Testis (tissue), 3 donors: Measurements from ENCODE around the gene PXMP4. TPM values are rescaled to one million over a fixed set of nuclear protein-coding genes. Genes with fewer than 3 reads are reported as not detected.

Source experiments
- DNase-seq: peaks from one replicate; pipeline ENCODE4 v3.0.0-alpha.2; 2019
- H3K27ac ChIP-seq, 2 donors: fragments of 200-600 bp; sonication (generic); one replicate each; pipeline ENCODE4 v1.5.1; 2019
- H3K27me3 ChIP-seq: fragments of 200-600 bp; sonication (generic); one replicate; pipeline ENCODE4 v1.5.1; 2019
- H3K36me3 ChIP-seq: fragments of 200-600 bp; sonication (generic); one replicate; pipeline ENCODE4 v1.5.1; 2017; ENCODE audit warnings: low read depth; ENCODE audit errors: missing control alignments
- H3K4me1 ChIP-seq: fragments of 200-600 bp; sonication (generic); one replicate; pipeline ENCODE4 v1.5.1; 2019
- H3K4me3 ChIP-seq, 2 donors: fragments of 200-600 bp; sonication (generic); one replicate each; pipeline ENCODE4 v1.5.1; 2017 to 2019
- H3K9me3 ChIP-seq: fragments of 200-600 bp; sonication (generic); one replicate; pipeline ENCODE4 v1.5.1; 2017
- POLR2A ChIP-seq: fragments of 450-650 bp; IDR thresholded peaks from one replicate; pipeline ENCODE4 v1.6.1; 2017; ENCODE audit warnings: antibody characterized with exemption, mild to moderate bottlenecking, moderate library complexity
- WGBS, 2 donors: methylation state at CpG; one replicate each; pipeline ENCODE4 v1.1.5; 2018; 5-methylcytosine and 5-hydroxymethylcytosine counted together
- intact Hi-C: fragments of 100-400 bp; cut with DNase I; formaldehyde crosslinking; loops from one replicate; pipeline ENCODE4 v1.15.1; 2023; ENCODE audit warnings: low total_unique reads
- polyA plus RNA-seq: library from polyadenylated mRNA; stranded (reverse); fragments of 350-450 nt; fragmentation: Illumina TruSeq; extraction: RNeasy Lipid Tissue Mini Kit (QIAGEN cat#74804); gene quantifications from one replicate; pipeline ENCODE4 v1.2.3, GENCODE V29; 2014; ENCODE audit warnings: low read depth, low replicate concordance; ENCODE audit not compliant: insufficient read depth
- total RNA-seq, 2 donors: library from RNA; depleted of rRNA; stranded (reverse); fragments of >200 nt; gene quantifications; one replicate each; pipeline ENCODE4 v1.2.3, GENCODE V29; 2016
- TF ChIP-seq, protein P1 (sequence below), 3 experiments: fragments of 450-650 bp in 2 of 3; fragments of 200-600 bp in 1 of 3; sonication (generic) in 1 of 3; IDR thresholded peaks; one replicate each; pipeline ENCODE4 v1.5.1; 2016 to 2019; ENCODE audit warnings: antibody characterized with exemption in 3 of 3, mild to moderate bottlenecking in 2 of 3, moderate library complexity in 1 of 3

The PXMP4 gene
- total and polyA plus RNA-seq, 3 donors from 2014 or later, result 4.6 to 6.8 (median 5.1) TPM

DNA sequence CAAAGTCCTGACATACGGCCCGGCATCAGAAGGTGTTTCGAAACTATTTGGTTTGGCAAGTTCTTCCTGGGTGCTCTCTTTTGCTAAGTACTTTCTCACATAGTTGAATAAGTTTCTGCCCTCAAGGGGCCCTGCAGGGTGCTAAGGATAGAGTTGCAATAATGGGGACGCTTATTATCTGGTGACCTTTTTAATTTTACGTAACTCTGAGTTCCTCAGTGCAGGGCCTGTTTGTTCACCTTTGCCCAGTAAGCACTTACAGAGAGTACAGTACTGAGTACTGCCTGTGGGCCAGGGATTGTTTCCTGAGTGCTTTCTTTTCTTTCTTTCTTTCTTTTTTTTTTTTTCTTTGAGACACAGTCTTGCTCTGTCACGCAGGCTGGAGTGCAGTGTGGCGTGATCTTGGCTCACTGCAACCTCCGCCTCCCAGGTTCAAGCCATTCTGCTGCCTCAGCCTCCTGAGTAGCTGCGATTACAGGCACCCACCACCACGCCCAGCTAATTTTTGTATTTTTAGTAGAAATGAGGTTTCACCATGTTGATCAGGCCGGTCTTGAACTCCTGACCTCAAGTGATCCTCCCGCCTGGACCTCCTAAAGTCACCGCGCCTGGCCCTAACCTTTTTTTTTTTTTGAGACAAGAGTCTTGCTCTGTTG lies 4.5 kb upstream of the PXMP4 start:
- Histone ChIP-seq H3K36me3 (no peaks in the 10 kb centered on the region), H3K27me3 (no peaks in the 10 kb centered on the region), H3K4me1 (peaks cover 2% of the 10 kb centered on the region), H3K27ac (no peak overlapping the region), H3K4me3 (no peak overlapping the region), H3K9me3 (no peaks in the 10 kb centered on the region)
- intact Hi-C loops, result no loop called here
- TF ChIP-seq, protein P1, sequence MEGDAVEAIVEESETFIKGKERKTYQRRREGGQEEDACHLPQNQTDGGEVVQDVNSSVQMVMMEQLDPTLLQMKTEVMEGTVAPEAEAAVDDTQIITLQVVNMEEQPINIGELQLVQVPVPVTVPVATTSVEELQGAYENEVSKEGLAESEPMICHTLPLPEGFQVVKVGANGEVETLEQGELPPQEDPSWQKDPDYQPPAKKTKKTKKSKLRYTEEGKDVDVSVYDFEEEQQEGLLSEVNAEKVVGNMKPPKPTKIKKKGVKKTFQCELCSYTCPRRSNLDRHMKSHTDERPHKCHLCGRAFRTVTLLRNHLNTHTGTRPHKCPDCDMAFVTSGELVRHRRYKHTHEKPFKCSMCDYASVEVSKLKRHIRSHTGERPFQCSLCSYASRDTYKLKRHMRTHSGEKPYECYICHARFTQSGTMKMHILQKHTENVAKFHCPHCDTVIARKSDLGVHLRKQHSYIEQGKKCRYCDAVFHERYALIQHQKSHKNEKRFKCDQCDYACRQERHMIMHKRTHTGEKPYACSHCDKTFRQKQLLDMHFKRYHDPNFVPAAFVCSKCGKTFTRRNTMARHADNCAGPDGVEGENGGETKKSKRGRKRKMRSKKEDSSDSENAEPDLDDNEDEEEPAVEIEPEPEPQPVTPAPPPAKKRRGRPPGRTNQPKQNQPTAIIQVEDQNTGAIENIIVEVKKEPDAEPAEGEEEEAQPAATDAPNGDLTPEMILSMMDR (IDR thresholded peaks at IDR 0.05), result no peak
- TF ChIP-seq POLR2A, result no peak
- WGBS, 2 donors, result 86 to 92% methylated on average over 14 of the region's 14 CpGs
- DNase-seq, result no peak

DNA sequence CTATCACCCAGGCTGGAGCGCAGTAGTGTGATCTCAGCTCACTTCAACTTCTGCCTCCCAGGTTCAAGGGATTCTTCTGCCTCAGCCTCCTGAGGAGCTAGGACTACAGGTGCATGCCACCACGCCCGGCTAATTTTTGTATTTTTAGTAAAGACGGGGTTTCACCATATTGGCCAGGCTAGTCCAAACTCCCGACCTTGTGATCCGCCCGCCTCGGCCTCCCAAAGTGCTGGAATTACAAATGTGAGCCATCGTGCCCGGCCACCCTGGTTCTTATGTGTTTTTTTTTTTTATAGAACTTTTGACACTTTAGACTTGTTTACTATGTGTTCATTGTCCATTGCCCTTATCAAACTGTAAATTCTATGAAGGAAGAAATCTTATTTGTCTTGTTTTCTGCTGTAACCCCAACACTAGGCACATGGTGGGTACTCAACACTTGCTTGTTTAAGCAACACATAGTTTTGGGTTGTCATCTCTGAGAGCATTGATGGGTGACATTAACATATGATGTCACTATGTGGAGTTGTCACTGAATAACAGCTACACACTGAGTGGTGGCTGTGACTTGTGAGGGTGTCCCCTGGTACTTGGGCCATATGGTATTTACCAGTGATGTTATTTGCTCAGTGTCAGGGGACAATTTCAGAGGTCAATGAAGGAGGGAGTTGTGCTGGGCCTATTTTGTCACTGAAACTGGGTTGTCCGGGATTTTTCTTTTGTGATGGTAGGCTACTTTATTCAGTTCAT lies 1.5 kb upstream of the PXMP4 start:
- 89 to 92% methylated on average over 11 of the region's 11 CpGs for WGBS, 2 donors
- no peak overlapping the region for H3K27ac ChIP-seq

DNA sequence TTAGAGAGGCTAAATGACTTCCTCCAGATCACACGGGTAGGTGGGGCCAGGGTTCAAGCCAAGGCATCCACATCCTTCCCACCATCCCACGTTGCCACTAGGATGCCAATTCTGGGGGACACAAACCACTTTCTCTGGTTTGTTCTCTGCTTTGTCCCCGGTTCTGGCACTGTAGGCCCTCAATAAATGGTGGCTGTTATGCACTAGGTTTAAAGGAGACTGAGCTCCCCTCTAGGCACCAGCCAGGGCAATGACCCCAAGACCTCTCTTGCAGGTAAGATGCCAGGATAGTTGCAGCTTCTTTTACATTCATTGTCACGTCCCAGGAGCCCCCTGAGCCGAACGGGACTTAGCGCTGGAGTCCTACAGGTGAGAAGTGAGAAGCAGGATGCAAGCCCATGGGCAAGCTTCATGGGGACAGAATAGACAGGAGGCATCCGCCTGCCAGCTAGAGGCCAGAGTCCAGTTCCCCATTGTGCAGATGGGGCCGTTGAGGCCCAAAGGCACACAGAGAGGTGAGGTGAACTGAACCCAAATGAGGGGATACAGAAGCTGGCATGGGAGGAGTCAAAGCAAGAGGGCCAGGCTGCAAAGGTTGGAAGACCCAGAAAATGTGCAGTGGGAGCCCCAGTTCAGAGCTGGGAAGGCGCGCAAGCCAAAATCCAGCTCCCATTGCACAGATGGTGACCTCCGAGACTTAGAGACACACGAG lies 677 bp downstream of the PXMP4 start:
- peak overlapping the region in 1 of 2 donors; percentile 79 for H3K27ac ChIP-seq
- no peak for TF ChIP-seq POLR2A
- TF ChIP-seq, protein P1 (IDR thresholded peaks at IDR 0.05), result no peak
- H3K36me3 ChIP-seq, result no peaks in the 10 kb centered on the region
- intact Hi-C loops, result no loop called here
- 40 to 41% methylated on average over 12 to 13 of the region's 13 CpGs for WGBS, 2 donors
- no peaks in the 10 kb centered on the region for H3K9me3 ChIP-seq
- H3K27me3 ChIP-seq, result no peaks in the 10 kb centered on the region
- peaks cover 8% of the 10 kb centered on the region for H3K4me1 ChIP-seq
- no peak for DNase-seq
- peak overlapping the region; percentile 72 to 73 for H3K4me3 ChIP-seq

More for the DNA sequence above, 1.5 kb upstream of the PXMP4 start:
- no peaks in the 10 kb centered on the region for H3K36me3 ChIP-seq
- peaks cover 8% of the 10 kb centered on the region for H3K4me1 ChIP-seq
- H3K4me3 ChIP-seq, result no peak overlapping the region
- intact Hi-C loops, result no loop called here
- H3K9me3 ChIP-seq, result no peaks in the 10 kb centered on the region
- H3K27me3 ChIP-seq, result no peaks in the 10 kb centered on the region
- no peak for TF ChIP-seq POLR2A
- TF ChIP-seq, protein P1 (IDR thresholded peaks at IDR 0.05), result no peak
- DNase-seq, result no peak

DNA sequence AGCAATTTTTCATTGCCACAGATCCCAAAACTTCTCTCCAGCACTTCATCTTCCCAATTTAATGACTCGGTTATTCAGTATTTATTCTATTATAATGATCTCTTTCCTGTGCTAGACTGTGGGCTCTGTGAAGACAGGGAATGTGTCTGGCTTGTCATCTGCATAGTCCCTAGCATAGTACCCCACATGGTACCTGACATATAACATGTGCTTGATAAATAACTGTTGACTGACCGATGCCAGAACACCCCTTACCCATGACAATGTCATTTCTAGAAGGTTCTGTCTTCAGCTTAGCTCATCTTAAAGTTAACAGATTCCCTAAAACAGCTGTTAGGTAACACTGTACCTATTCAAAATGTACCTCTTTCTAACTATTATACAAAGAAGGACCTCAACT lies 3.6 kb downstream of the PXMP4 start:
- TF ChIP-seq, protein P1 (IDR thresholded peaks at IDR 0.05), result no peak
- TF ChIP-seq POLR2A, result no peak
- H3K4me3 ChIP-seq, result no peak overlapping the region
- 88 to 100% methylated on average over 2 of the region's 2 CpGs for WGBS, 2 donors

More for the DNA sequence above, 3.6 kb downstream of the PXMP4 start:
- Histone ChIP-seq H3K27me3 (no peaks in the 10 kb centered on the region), H3K36me3 (no peaks in the 10 kb centered on the region), H3K9me3 (no peaks in the 10 kb centered on the region), H3K27ac (no peak overlapping the region), H3K4me1 (peaks cover 8% of the 10 kb centered on the region)
- intact Hi-C loops, result no loop called here
- no peak for DNase-seq
